Liver (tissue), 3 donors: ENCODE measurements around the gene PLG.

Experiments used
- ATF3 ChIP-seq: IDR thresholded peaks from 2 replicates; pipeline ENCODE4 v1.6.1; 2016; ENCODE audit warnings: antibody characterized with exemption
- CTCF ChIP-seq: fragments of 150-350 bp; IDR thresholded peaks from 2 replicates; pipeline ENCODE4 v1.5.1; 2017; ENCODE audit warnings: improper control_type of control experiment, low read depth, low read length; ENCODE audit not compliant: missing input control
- FOXA1 ChIP-seq: IDR thresholded peaks from 2 replicates; pipeline ENCODE4 v1.6.1; 2016; ENCODE audit warnings: antibody characterized with exemption
- GABPA ChIP-seq, 2 donors: IDR thresholded peaks in 1 of 2; conservative IDR thresholded peaks in 1 of 2; 2 replicates each; pipeline ENCODE4 v1.6.1; 2016; ENCODE audit warnings: antibody characterized with exemption in 2 of 2, mild to moderate bottlenecking in 1 of 2, moderate library complexity in 1 of 2
- HNF4G ChIP-seq: IDR thresholded peaks from 2 replicates; pipeline ENCODE4 v1.6.1; 2016; ENCODE audit warnings: antibody characterized with exemption
- JUND ChIP-seq, 2 donors: IDR thresholded peaks; 2 replicates each; pipeline ENCODE4 v1.6.1; 2016; ENCODE audit warnings: antibody characterized with exemption in 2 of 2
- NR2F2 ChIP-seq: IDR thresholded peaks from 2 replicates; pipeline ENCODE4 v1.6.1; 2016; ENCODE audit warnings: antibody characterized with exemption
- RAD21 ChIP-seq, 2 donors: IDR thresholded peaks; 2 replicates each; pipeline ENCODE4 v1.6.1; 2016; ENCODE audit warnings: antibody characterized with exemption in 2 of 2, mild to moderate bottlenecking in 2 of 2
- SP1 ChIP-seq: IDR thresholded peaks from 2 replicates; pipeline ENCODE4 v1.6.1; 2018; ENCODE audit warnings: antibody characterized with exemption, mild to moderate bottlenecking
- TAF1 ChIP-seq: conservative IDR thresholded peaks from 2 replicates; pipeline ENCODE4 v1.6.1; 2016; ENCODE audit warnings: antibody characterized with exemption, mild to moderate bottlenecking
- YY1 ChIP-seq: IDR thresholded peaks from 2 replicates; pipeline ENCODE4 v1.6.1; 2016; ENCODE audit warnings: antibody characterized with exemption, mild to moderate bottlenecking
- ZBTB33 ChIP-seq: IDR thresholded peaks from 2 replicates; pipeline ENCODE4 v1.6.1; 2016; ENCODE audit warnings: antibody characterized with exemption
- TF ChIP-seq, protein P1 (sequence below): IDR thresholded peaks from 2 replicates; pipeline ENCODE4 v1.6.1; 2016; ENCODE audit warnings: antibody characterized with exemption, mild to moderate bottlenecking
- TF ChIP-seq, protein P2 (sequence below): IDR thresholded peaks from 2 replicates; pipeline ENCODE4 v1.6.1; 2016; ENCODE audit warnings: antibody characterized with exemption
- donor health status: healthy.
- donor health status: healthy.

DNA sequence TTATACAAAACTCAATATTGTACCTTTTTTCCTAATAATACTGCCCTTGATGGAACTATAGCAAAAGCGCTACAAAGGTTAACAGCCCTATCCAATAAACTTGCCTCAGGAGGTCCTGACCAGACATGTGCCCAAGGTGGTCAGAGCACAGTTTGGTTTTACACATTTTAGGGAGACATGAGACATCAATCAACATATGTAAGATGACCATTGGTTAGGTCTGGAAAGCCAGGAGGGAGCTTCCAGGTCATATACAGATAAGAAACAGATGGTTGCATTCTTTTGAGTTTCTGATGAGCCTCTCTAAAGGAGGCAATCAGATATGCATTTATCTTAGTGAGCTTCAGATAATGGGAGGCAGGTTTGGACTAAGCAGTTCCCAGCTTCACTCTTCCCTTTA, 91.6 kb downstream of the PLG start:
- no peak for TF ChIP-seq CTCF
- TF ChIP-seq GABPA (IDR thresholded peaks at IDR 0.05 in 1 of 2, conservative IDR thresholded peaks at IDR 0.05 in 1 of 2): no peak
- no peak for TF ChIP-seq NR2F2
- TF ChIP-seq YY1: no peak
- TF ChIP-seq JUND (IDR thresholded peaks at IDR 0.05): no peak
- no peak for TF ChIP-seq ATF3
- no peak for TF ChIP-seq RAD21 (IDR thresholded peaks at IDR 0.05)
- no peak for TF ChIP-seq TAF1
- TF ChIP-seq, protein P1, sequence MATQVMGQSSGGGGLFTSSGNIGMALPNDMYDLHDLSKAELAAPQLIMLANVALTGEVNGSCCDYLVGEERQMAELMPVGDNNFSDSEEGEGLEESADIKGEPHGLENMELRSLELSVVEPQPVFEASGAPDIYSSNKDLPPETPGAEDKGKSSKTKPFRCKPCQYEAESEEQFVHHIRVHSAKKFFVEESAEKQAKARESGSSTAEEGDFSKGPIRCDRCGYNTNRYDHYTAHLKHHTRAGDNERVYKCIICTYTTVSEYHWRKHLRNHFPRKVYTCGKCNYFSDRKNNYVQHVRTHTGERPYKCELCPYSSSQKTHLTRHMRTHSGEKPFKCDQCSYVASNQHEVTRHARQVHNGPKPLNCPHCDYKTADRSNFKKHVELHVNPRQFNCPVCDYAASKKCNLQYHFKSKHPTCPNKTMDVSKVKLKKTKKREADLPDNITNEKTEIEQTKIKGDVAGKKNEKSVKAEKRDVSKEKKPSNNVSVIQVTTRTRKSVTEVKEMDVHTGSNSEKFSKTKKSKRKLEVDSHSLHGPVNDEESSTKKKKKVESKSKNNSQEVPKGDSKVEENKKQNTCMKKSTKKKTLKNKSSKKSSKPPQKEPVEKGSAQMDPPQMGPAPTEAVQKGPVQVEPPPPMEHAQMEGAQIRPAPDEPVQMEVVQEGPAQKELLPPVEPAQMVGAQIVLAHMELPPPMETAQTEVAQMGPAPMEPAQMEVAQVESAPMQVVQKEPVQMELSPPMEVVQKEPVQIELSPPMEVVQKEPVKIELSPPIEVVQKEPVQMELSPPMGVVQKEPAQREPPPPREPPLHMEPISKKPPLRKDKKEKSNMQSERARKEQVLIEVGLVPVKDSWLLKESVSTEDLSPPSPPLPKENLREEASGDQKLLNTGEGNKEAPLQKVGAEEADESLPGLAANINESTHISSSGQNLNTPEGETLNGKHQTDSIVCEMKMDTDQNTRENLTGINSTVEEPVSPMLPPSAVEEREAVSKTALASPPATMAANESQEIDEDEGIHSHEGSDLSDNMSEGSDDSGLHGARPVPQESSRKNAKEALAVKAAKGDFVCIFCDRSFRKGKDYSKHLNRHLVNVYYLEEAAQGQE: no peak
- no peak for TF ChIP-seq FOXA1
- TF ChIP-seq, protein P2, sequence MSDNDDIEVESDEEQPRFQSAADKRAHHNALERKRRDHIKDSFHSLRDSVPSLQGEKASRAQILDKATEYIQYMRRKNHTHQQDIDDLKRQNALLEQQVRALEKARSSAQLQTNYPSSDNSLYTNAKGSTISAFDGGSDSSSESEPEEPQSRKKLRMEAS: no peak
- no peak for TF ChIP-seq SP1
- TF ChIP-seq HNF4G: no peak
- no peak for TF ChIP-seq ZBTB33
